Stimulated activated CD4-positive, alpha-beta T cell treated with anti-CD3 and anti-CD28 coated beads, Interleukin-4, amount 100 ng/mL, for 4 hours (primary cell): ENCODE measurements around the gene SPEN.
A peak's percentile ranks its signal among the peaks of the same experiment; 100 is the strongest.
"Not testable (repeated sequence)": the region's sequence is repeated elsewhere in the genome, so short reads cannot be mapped to it uniquely, and the experiment has no call there.

Source experiments
- DNase-seq, 2 experiments: peaks; one replicate each; pipeline ENCODE4 v3.0.0-alpha.2; 2020

Gene SPEN

GRCh38 chr1:15833842-15834405 is 13.6 kb upstream of the SPEN start:
- DNase-seq = no peak

DNA sequence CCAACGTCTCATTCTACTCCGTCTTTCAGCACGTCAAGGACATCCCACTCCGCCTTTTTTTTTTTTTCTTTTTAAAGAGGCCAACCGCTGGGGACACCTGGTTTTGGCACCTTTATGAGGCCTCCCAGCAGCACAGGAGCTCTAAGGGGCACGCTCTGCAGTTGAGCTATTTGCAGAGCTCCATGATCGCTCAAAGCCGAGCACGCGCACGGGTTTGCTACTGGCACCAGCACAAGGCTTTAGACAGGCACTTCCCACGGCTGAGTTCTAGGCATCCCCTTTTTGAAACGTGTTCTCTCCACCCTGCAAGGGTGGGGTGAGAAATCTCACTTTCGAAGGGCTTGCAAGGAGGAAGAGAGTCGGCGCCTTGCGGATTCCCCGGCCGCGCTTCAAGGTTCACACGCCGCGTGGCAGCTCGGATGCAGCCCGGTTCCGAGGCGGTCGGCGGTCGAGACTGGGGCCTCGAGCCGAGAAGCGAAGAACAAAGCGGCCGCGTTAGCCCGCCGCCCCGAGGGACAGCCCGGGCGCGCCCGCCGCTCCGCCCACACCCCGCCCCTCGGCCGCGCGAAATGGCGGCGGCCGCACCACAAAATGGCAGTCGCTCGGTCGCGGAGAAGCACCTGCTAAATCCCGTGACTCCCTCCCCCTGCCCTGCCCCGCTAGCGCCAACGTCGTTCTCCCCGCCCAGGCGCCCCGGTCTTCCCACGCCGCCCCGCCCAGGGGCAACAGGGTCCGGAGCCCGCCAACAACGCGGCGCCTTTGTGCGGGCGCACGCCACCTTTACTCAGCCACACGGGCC is 12.9 kb upstream of the SPEN start:
- DNase-seq = peak; percentile 85 to 91

- no peak for DNase-seq
Measured at GRCh38 chr1:15835205-15835740, 12.2 kb upstream of the SPEN start.

DNA sequence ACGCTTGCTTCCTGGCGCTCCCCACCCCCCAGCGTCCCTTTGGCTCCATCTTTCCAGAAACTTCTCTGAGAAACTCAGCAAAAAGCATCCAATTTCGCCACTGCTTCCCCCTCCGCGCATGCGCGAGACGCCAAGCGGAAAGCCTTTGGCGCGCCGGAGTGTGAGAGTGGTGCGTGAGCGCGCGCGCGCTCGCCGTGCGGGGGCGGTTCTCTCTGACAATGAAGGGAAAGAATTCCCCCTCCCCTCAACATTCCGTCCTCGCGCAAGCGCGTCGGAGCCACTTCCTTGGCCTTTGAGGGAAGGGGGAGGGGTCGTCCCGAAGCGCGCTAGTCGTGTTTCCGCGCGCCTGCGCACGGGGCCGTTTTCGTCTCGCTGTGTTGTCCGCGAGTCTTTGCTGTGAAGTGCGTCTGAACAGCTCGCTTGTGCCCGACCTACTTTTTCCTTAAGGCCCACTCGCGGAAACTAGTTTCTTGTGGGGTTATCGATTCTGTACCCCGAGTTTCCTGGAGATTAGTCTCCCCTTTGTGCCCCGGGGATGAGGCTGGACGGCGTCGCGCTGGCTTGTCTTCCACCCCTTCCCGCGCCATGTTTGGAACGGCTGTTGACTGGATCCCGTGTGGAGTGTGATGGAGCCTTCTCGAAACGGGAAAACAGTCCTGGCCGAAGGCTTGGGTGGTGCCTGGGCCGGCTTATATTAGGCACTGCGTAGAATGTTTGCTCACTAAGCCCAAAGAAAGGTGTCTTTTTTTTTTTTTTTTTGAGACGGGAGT is 11.6 kb upstream of the SPEN start:
- peak; percentile 99 to 100 for DNase-seq

- DNase-seq = not testable (repeated sequence)
Measured at GRCh38 chr1:15836511-15836771, 11.1 kb upstream of the SPEN start.

- peak; percentile 41 to 79 for DNase-seq
Measured at GRCh38 chr1:15836772-15837669, 10.5 kb upstream of the SPEN start.

- no peak for DNase-seq
Measured at GRCh38 chr1:15837931-15838330, 9.6 kb upstream of the SPEN start.

- DNase-seq = no peak
Measured at GRCh38 chr1:15838721-15839120, 8.8 kb upstream of the SPEN start.

DNA sequence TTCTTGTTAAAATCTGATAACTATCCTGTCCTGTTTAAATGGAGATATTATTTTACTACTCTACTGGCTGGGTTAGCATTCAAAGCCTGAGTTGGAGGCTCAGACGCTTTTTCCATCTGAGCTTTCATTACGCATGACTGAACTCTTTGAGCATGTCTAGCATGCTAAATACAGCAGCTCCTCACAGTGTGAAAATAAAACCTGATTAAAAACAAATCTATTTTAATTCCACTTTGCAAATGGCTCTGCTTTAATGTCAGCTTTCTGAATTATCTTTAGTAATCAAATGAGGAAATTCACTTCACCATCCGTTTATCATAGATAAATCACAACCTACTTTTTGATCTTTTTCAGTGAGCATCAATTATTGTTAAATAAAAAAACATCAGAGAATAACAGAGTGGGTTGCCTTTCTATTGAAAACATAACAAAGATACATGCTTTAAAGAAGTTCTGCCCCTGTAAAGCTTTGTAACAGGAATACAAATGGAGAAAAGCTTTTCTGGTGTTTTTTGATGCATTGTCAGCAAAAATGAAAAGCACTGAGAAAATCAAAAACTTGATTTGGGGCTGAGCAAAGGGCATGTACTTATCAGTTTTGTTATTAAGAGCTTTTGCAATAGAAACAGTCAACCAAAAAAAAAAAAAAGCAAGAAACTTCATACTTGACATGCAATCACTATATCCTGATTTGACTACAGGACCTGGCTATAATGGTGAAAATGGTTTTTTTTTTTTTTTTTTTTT is 3.5 kb upstream of the SPEN start:
- DNase-seq = no peak

DNA sequence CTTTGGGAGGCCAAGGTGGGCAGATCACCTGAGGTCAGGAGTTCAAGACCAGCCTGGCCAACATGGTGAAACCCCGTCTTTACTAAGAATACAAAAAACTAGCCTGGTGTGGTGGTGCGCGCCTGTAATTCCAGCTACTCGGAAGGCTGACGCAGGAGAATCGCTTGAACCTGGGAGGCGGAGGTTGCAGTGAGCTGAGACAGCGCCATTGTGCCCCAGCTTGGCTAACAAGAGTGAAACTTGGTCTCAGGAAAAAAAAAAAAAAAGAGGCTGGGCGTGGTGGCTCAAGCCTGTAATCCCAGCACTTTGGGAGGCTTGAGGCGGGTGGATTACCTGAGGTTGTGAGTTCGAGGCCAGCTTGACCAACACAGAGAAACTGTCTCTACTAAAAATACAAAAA is 1.5 kb upstream of the SPEN start:
- not testable (repeated sequence) for DNase-seq

GRCh38 chr1:15847893-15848142 is 311 bp downstream of the SPEN start:
- no peak for DNase-seq

- DNase-seq = peak; percentile 34 to 47
Measured at GRCh38 chr1:15848143-15848928, 829 bp downstream of the SPEN start.

DNA sequence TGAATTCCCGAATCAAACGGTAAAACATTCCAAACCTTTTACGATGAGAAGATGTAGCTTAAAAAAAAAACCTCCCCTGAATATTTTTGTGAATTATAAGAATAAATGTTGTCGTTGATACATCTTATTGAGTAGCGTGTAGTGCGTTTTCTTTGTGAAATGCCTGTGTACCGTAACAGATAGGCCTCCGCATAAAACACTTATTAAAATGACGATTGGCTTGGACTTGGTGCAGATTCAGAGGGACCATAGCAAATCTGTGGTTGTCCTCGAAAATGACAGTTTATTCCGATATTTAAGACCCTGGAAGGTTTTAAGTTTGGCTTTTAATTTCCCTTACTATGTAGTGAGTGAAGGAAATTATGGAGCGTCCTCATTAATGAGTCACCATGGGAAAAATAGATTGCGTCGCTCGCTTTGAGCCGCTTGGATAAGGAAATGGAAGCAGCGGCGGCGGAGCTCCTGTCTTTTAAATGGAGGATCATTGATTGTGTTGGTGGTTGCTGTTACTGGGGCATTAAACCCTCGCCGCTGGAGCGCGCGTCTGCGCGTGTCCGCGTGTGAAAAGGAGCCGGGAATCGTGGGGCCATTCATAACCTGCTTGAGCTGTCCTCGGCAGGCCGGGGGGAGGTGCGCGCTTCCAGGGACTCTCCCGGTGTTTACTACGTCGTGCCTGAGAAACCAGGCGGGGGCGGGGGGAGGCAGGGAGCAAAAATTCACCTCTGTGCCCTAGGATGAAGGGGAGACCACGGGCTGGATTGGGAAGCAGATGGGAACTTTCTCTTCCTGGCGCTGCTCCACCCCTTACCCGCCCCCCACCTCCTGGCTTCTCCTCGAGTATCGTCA is 1.6 kb downstream of the SPEN start:
- DNase-seq = peak; percentile 59 to 66

DNA sequence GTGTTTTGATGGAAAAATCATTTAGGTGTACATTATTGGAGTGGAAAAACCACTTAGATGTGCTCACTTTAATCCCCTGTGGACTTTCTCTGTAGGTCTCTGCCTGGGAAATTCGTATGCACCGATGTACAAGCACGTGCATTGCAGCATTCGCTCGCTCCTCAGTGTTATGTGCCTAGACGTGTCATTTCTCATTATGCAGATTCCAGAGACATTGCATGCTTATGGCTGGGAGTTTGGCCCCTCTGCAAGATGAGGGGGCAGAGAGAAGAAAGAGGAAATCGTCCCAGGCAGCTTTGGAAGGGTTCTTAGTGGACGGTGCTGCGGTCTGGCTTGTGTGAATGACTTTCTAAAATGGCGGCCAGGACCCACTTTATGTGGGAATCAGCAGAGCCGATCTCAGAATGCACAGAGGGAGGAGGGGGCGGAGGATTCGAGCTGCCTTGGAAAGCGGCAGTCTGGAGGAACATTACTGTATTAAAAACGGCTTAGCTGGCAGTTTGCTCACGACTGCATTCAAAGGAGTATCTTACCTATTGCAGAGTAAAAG is 2.3 kb downstream of the SPEN start:
- peak; percentile 10 to 16 for DNase-seq

DNA sequence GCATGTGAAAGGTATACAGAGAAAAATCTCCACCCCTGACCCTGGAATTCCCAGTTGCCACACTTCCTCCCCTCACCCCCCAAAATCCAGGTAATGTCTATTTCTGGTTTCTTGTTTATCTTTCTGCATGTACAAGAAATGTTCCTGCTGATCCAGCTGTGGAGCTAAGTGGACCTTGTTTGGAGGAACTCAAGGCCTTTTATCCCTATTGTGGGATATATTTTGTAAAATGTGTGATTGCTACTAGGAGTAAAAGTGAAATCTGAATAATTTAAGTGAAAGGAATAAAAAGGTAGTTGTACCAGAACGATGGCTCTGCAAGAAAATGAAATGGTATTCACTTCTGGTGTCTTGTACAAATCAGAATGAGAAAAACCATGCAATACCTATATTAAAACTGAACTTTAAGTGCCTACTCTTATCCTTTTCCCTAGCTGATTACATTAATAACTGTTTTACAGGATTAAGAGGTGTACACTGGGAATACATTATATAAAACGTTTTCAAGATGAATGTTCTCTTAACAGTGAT is 3.0 kb downstream of the SPEN start:
- no peak for DNase-seq

- no peak for DNase-seq
Measured at GRCh38 chr1:15851210-15852035, 3.9 kb downstream of the SPEN start.

GRCh38 chr1:15852036-15852827 is 4.7 kb downstream of the SPEN start:
- no peak for DNase-seq

GRCh38 chr1:15852828-15853302 is 5.4 kb downstream of the SPEN start:
- no peak for DNase-seq
